Activated T-cell treated with anti-CD3 and anti-CD28 coated beads, Interleukin-2, amount 50 U/mL, for 4 hours (primary cell): Measurements from ENCODE around the gene SPATA46. TPM values are rescaled to one million over a fixed set of nuclear protein-coding genes. Genes with fewer than 3 reads are reported as not detected.
"Not testable (repeated sequence)": the region's sequence is repeated elsewhere in the genome, so short reads cannot be mapped to it uniquely, and the experiment has no call there.

Source experiments
- ATAC-seq, 2 donors: fragments of 200-7000 bp; cut with Tn5 transposase; one replicate each; pipeline ENCODE4 v1.10.0; 2021
- DNase-seq: peaks from one replicate; pipeline ENCODE4 v3.0.0-alpha.2; 2020
- H3K27me3 Mint-ChIP-seq: one replicate; pipeline ENCODE4 v1.8.0; 2021; ENCODE audit warnings: low read depth, mixed read lengths
- H3K36me3 Mint-ChIP-seq: one replicate; pipeline ENCODE4 v1.8.0; 2022; ENCODE audit warnings: mixed read lengths; ENCODE audit not compliant: insufficient read depth
- H3K4me1 Mint-ChIP-seq: one replicate; pipeline ENCODE4 v1.8.0; 2021; ENCODE audit warnings: low read depth, mixed read lengths
- H3K4me3 Mint-ChIP-seq: one replicate; pipeline ENCODE4 v1.8.0; 2021; ENCODE audit warnings: mild to moderate bottlenecking, moderate library complexity, mixed read lengths
- H3K9me3 Mint-ChIP-seq: one replicate; pipeline ENCODE4 v1.8.0; 2021; ENCODE audit warnings: mixed read lengths
- total RNA-seq, 3 donors: library from RNA; stranded (reverse); gene quantifications; one replicate each; pipeline ENCODE4 v1.2.1, GENCODE V29; 2021

The SPATA46 gene, protein sequence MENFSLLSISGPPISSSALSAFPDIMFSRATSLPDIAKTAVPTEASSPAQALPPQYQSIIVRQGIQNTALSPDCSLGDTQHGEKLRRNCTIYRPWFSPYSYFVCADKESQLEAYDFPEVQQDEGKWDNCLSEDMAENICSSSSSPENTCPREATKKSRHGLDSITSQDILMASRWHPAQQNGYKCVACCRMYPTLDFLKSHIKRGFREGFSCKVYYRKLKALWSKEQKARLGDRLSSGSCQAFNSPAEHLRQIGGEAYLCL
- not detected for total RNA-seq

DNA sequence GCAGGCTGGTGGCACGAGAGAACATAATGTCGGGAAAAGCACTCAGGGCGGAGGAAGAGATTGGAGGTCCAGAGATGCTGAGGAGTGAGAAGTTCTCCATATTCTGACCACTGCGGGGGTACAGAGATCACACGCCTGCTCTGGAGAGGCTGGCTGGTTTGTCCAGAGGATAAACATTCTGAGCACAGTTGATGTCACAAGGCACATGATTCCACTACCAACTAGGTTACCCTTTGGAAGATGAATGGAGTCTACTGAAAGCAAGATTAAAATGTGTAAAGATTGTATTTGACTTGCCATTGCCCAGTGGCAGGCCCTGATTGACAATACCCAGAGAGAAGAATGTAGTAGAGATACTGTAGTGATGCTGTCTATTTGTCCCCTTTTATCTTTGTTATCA is at the start of gene SPATA46:
TSS of gene SPATA46 (minus strand) at position 164 of the 400 bp plus-strand sequence. CDS start at position 100, 64 bp downstream.
- no peaks in the 10 kb centered on the region for H3K27me3 Mint-ChIP-seq
- H3K9me3 Mint-ChIP-seq = no peaks in the 10 kb centered on the region
- ATAC-seq = no peak
- no peak for DNase-seq
- H3K4me1 Mint-ChIP-seq = no peaks in the 10 kb centered on the region
- no peaks in the 10 kb centered on the region for H3K36me3 Mint-ChIP-seq
- H3K4me3 Mint-ChIP-seq = no peak within 1 kb of the TSS

DNA sequence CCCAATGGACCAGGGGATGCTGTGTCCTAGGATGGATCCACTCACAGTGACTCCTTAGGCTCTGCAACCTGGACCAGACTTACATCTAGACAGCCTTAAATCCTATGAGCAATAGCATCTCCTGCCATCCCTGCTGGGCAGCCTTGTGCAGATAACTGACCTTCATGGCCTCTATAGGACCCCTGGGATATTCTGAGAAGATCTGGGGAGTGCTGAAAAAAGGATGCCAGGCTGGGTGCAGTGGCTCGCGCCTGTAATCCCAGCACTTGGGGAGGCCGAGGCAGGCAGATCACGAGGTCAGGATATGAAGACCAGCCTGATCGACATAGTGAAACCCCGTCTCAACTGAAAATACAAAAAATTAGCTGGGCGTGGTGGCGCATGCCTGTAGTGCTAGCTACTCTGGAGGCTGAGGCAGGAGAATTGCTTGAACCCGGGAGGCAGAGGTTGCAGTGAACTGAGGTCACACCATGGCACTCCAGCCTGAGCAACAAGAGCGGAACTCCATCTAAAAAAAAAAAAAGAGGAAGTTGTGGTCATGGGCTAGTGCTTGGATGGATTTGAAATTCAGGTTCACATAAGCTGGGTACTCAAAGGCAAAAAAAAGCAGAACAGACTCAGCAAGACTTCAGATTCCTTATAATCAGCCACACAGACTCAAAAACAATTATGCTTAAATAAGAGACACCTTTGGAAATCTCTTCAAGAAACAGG is 46.2 kb upstream of the SPATA46 start:
- no peak overlapping the region for H3K4me3 Mint-ChIP-seq
- H3K27me3 Mint-ChIP-seq = peaks cover 24% of the 10 kb centered on the region
- no peak for DNase-seq
- no peak for ATAC-seq
- no peaks in the 10 kb centered on the region for H3K9me3 Mint-ChIP-seq
- no peaks in the 10 kb centered on the region for H3K4me1 Mint-ChIP-seq
- no peaks in the 10 kb centered on the region for H3K36me3 Mint-ChIP-seq

DNA sequence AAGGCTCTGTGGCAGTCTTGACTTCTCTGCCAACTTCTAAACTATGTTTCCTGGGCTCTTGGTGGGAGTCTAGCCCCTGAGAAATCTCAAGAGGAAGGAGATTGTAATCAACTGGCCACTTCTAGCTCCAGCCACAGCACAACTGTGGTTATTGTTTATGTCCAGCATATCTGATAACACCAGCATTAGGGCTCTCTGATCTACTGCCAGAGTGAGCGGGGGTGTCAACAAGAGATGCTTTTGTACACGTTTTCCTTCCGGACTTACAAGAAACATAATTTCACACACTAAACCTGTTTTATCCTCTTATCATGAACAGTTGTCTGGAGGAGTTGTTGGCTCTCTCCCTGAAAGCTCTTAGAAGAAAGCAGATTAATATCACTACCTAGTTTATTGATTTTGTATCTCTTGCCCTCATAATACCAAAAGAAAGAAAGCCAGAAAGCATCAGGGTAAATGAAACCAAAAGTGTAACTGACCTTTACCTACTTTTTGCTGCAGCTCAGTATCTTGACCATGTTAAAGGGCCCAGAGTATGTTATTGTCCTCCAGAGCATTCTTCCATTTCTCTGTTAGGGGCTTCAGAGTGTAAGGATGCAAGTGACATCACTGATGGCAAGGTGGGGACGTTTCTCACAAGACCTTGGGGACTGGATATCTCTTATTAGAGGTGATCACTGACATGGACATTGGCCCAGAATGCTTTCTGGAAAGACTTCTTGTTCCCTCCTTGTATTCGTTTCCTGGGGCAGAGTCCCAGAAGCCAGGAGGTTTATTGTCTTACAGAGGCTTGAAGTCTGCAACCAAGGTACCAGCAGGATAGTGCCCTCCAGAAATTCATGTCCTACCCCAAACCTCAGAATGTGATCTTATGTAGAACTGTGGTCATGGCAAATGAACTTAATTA is 44.9 kb upstream of the SPATA46 start:
- no peaks in the 10 kb centered on the region for H3K36me3 Mint-ChIP-seq
- DNase-seq (no peak), ATAC-seq (no peak)
- H3K9me3 Mint-ChIP-seq = no peaks in the 10 kb centered on the region
- peaks cover 29% of the 10 kb centered on the region for H3K27me3 Mint-ChIP-seq
- no peaks in the 10 kb centered on the region for H3K4me1 Mint-ChIP-seq
- no peak overlapping the region for H3K4me3 Mint-ChIP-seq

DNA sequence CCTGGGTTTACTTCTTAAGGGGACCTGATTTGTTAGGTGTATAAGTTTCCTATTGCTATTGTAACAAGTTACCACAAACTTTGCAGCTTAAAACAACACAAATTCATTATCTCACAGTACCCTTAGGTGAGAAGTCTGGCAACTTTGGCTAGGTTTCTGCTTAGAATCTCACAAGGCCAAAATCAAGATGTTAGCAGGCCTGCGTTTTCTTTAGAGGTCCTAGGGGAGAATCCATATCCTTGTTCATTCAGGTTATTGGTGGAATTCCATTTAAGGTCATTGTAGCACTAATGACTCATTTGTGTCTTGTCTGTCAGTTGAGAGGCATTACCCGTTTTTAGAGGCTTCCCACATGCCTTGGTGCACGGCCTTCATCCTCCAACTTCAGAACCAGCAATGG is 43.5 kb upstream of the SPATA46 start:
- ATAC-seq (no peak), DNase-seq (no peak)
- Mint-ChIP-seq H3K27me3 (peaks cover 32% of the 10 kb centered on the region), H3K4me3 (no peak overlapping the region), H3K4me1 (no peaks in the 10 kb centered on the region), H3K9me3 (no peaks in the 10 kb centered on the region), H3K36me3 (no peaks in the 10 kb centered on the region)

DNA sequence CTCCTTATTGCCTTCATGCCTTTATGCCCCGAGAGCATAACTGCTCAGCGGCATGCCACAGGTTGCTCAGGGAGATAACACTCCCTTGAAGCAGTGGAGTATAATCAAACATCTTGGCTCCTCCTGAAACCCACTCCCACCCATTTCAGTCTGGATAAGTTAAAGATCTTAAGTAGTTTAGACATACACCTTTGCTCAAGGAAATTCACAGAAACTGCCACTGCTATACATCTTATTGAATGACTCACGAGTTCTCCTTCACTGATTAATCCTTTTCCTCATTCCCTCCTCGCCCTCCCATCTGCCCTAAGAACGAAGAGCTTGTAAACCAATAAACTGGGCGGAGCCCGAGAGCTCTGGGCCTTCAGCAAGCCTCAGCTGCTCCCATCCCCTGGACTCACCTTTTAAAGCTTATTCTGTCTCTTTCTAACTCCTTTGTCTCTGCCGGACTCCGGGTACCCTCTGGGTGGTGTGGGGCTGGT is 42.8 kb upstream of the SPATA46 start:
- H3K9me3 Mint-ChIP-seq, H3K36me3 Mint-ChIP-seq, ATAC-seq, DNase-seq, H3K4me3 Mint-ChIP-seq, H3K4me1 Mint-ChIP-seq: not testable (repeated sequence)
- H3K27me3 Mint-ChIP-seq = peaks cover 32% of the 10 kb centered on the region

DNA sequence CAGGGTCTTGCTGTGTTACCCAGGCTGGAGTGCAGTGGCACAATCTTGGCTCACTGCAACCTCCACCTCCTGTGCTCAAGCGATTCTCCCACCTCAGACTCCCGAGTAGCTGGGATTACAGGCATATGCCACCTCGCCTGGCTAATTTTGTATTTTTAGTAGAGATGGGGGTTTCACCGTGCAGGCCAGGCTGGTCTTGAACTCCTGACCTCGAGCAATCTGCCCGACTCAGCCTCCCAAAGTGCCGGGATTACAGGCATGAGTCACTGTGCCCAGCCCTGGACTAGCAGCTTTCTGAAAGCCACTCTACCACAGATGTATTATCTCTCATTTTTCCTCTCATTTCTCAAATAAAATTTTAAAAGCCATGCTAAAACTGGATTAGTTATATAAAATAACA is 41.9 kb upstream of the SPATA46 start:
- H3K9me3 Mint-ChIP-seq = not testable (repeated sequence)

DNA sequence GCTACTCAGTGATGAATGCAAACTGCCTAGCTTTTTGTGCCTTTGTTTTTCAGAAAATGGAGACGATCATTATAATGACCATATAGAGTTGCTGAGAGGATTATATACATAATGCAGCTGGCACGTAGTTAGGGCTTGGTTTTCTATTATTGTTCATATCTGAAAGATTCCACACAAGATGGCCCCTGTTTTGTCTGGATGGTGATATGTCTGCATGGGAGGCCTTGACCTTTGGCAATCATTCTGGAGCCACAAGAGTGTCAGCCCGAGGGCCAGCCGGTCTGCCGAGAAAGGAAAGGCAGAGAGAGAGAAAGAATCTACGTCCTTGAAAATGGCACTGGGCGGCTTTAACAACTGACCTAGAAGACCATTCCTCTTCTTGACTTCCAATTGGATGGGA is 41.0 kb upstream of the SPATA46 start:
- Mint-ChIP-seq H3K4me3 (no peak overlapping the region), H3K4me1 (no peaks in the 10 kb centered on the region), H3K36me3 (no peaks in the 10 kb centered on the region), H3K9me3 (no peaks in the 10 kb centered on the region), H3K27me3 (peaks cover 32% of the 10 kb centered on the region)
- no peak for ATAC-seq
- DNase-seq = no peak

More for the DNA sequence above, 41.9 kb upstream of the SPATA46 start:
- H3K4me3 Mint-ChIP-seq, H3K4me1 Mint-ChIP-seq, DNase-seq, H3K36me3 Mint-ChIP-seq, ATAC-seq: not testable (repeated sequence)
- H3K27me3 Mint-ChIP-seq = peaks cover 29% of the 10 kb centered on the region

DNA sequence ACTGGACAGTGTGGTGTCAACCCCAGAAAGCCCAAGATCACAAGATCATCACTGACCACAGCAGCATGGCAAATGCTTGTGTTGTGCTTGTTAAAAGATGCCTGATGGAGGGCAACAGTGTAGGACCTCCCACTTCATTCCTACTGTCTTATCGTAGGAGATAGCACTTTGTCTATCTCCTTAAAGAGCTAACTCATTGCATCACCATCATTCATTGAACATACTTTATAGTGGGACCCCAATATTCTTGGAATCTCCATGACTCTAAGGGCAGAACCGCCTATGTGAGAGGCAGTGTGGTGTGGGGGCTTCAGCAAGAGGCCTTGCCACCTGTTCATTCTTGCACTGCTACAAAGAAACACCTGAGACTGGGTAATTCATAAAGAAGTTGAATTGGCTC is 40.3 kb upstream of the SPATA46 start:
- H3K4me1 Mint-ChIP-seq = no peaks in the 10 kb centered on the region
- H3K4me3 Mint-ChIP-seq = no peak overlapping the region
- H3K9me3 Mint-ChIP-seq = no peaks in the 10 kb centered on the region
- H3K36me3 Mint-ChIP-seq = no peaks in the 10 kb centered on the region
- DNase-seq (no peak), ATAC-seq (no peak)
- H3K27me3 Mint-ChIP-seq = peaks cover 28% of the 10 kb centered on the region

DNA sequence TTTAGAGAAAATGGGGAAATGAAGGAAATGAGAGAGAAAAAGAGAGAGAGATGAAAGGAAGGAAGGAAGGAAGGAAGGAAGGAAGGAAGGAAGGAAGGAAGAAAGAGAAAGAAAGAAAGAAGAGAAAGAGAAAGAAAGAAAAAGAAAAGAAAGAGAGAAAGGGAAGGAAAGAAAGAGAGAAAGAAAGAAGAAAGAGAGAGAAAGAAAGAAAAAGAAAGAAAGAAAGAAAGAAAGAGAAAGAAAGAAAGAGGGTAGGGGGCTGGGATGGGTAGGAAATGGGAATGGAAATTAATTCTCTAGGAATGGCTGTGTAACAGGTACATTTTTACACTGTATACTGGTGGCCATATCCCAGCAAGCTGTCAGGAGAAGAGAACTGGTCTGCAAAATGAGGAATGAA is 39.6 kb upstream of the SPATA46 start:
- Mint-ChIP-seq H3K9me3 (no peaks in the 10 kb centered on the region), H3K27me3 (peaks cover 26% of the 10 kb centered on the region), H3K4me3 (no peak overlapping the region), H3K4me1 (no peaks in the 10 kb centered on the region), H3K36me3 (no peaks in the 10 kb centered on the region)
- ATAC-seq (no peak), DNase-seq (no peak)

DNA sequence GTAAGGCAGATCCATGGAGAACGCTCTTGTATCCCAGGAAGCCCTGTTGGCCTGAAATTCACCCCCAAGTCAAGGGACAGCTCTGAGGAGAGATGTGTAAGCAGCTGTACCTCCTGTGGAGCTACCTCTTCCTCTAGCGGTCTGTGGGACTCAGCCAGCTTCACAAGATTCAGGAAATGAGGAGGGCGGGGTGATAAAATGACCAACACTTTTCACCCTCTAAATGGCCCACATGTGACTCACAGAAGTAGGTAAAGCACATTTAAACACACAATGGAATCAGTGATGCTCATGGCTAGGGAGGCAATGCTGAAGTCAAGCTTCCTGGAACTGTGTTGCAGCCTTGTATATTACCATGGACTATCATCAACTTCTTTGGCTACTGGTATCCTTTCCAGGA is 35.3 kb upstream of the SPATA46 start, which contains the start of gene SH2D1B:
TSS of gene SH2D1B (minus strand) at position 135 of the 400 bp plus-strand sequence. CDS start at position 15, 120 bp downstream.
- Mint-ChIP-seq H3K4me3 (peak within 1 kb of the TSS; percentile 45), H3K27me3 (peaks cover 15% of the 10 kb centered on the region), H3K36me3 (no peaks in the 10 kb centered on the region), H3K9me3 (no peaks in the 10 kb centered on the region), H3K4me1 (no peaks in the 10 kb centered on the region)
- ATAC-seq = no peak
- no peak for DNase-seq

DNA sequence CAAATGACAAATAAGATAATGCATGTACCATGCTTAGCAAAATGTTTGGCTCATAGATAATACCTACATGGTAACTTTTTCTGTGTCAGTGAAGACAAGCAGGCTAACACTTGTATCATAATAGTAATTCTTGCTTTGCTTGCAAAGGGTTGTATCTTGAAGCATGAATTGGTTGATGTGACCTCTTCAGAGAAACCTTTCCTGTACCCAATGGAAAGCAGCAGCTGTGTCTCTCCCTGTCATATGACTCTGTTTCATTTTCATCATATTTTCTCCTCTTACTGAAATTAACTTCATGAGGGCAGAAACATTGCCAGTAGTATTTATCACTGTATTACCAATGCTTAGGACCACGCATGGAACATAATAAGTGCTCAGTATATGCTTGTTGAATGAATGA is 30.9 kb upstream of the SPATA46 start:
- Mint-ChIP-seq H3K27me3 (peaks cover 10% of the 10 kb centered on the region), H3K4me3 (no peak overlapping the region), H3K4me1 (no peaks in the 10 kb centered on the region), H3K36me3 (no peaks in the 10 kb centered on the region), H3K9me3 (no peaks in the 10 kb centered on the region)
- no peak for ATAC-seq
- DNase-seq = no peak

DNA sequence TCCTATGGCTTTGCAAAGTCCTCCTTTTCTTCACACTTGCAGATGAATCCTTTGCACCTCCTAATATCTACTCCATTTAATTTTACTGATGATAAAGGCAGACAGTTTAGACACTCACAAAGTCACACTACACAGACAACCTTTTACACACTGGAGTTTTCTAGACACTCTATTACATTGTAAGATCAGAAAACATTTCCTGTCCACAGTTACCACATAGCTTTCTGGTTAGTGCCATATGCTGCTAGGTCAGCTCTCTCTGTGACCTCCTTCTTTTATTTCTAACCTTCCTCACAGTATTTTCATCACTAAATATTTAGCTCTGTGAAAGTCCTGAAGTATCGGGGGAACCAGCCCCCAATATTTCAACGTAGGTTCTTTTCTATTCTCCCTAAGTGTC is 30.2 kb upstream of the SPATA46 start:
- Mint-ChIP-seq H3K4me3 (peak overlapping the region; percentile 7), H3K4me1 (no peaks in the 10 kb centered on the region), H3K36me3 (no peaks in the 10 kb centered on the region), H3K9me3 (no peaks in the 10 kb centered on the region), H3K27me3 (peaks cover 14% of the 10 kb centered on the region)
- DNase-seq (no peak), ATAC-seq (no peak)

DNA sequence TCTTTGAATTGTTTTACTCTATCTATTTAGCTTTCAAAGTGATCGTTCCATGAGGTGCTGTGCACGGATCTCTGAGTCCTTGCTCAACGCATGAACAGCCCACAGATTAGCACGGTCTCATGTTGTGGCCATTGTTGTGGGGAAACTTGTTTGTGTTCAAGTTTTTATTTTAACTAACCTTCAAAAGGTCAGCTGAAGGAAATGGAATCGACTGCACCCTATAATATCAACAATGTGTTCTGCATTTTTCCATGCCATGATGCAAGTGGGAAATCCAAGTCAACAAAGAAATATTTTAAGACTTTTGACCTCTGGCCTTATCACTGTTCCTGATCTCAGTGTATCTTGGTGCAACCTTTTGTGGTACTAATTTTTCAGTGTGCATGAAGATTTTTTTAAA is 29.1 kb upstream of the SPATA46 start:
- no peak for ATAC-seq
- H3K4me1 Mint-ChIP-seq = no peaks in the 10 kb centered on the region

DNA sequence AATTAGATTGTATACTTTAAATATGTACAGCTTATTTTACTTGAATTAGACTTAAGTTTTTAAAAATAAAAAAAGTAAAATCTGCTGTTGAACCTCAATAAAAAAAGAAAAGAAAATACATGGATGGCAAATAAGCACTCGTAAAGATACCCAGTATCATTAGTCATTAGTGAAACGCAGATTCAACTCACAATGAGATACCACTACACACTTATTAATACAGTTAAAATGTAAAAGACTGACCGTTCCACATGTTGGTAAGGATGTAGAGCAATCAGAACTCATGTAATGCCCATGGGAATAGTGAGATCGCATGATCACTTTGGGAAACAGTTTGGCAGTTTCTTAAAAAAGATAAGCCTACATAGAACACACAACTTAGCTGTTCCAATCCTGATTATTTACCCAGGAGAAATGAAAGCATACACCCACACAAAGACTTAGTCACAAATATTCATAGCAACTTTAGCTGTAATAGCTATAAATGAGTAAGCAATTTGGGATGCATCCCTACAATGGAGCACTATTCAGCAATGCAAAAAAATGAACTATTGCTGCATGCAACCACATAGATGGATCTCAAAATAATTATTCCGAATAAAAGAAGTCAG is 28.0 kb upstream of the SPATA46 start:
- ATAC-seq (no peak), DNase-seq (no peak)
- H3K36me3 Mint-ChIP-seq = no peaks in the 10 kb centered on the region
- H3K27me3 Mint-ChIP-seq = peaks cover 15% of the 10 kb centered on the region
- no peaks in the 10 kb centered on the region for H3K4me1 Mint-ChIP-seq
- H3K9me3 Mint-ChIP-seq = no peaks in the 10 kb centered on the region
- H3K4me3 Mint-ChIP-seq = no peak overlapping the region

More for the DNA sequence above, 29.1 kb upstream of the SPATA46 start:
- Mint-ChIP-seq H3K27me3 (peaks cover 12% of the 10 kb centered on the region), H3K36me3 (no peaks in the 10 kb centered on the region), H3K9me3 (no peaks in the 10 kb centered on the region), H3K4me3 (no peak overlapping the region)
- DNase-seq = no peak
